ENCODE results near the gene ANXA1. TPM values are rescaled to one million over a fixed set of nuclear protein-coding genes. Genes with fewer than 3 reads are reported as not detected.

Gene ANXA1
- total RNA-seq, 2 donors from 2014 or later = 21.8 to 34.1 TPM

GRCh38 chr9:73133921-73134407 is 17.7 kb upstream of the ANXA1 start:
- peak; percentile 64 for ATAC-seq
- no peak for DNase-seq
- intact Hi-C loops (cut with DNase I, micrococcal nuclease) = no loop called here

GRCh38 chr9:73135394-73135793 is 16.3 kb upstream of the ANXA1 start:
- ATAC-seq = no peak
- intact Hi-C loops (cut with DNase I, micrococcal nuclease) = no loop called here
- DNase-seq = no peak

- intact Hi-C loops (cut with DNase I, micrococcal nuclease) = no loop called here
- DNase-seq (no peak), ATAC-seq (no peak)
Measured at GRCh38 chr9:73137286-73137899, 14.3 kb upstream of the ANXA1 start.

GRCh38 chr9:73137914-73138313 is 13.8 kb upstream of the ANXA1 start:
- DNase-seq (no peak), ATAC-seq (no peak)
- intact Hi-C loops (cut with DNase I, micrococcal nuclease) = no loop called here

GRCh38 chr9:73138516-73138915 is 13.1 kb upstream of the ANXA1 start:
- ATAC-seq (no peak), DNase-seq (no peak)
- intact Hi-C loops (cut with DNase I, micrococcal nuclease) = no loop called here

- intact Hi-C loops (cut with DNase I, micrococcal nuclease) = no loop called here
- ATAC-seq (no peak), DNase-seq (no peak)
Measured at GRCh38 chr9:73141282-73141681, 10.4 kb upstream of the ANXA1 start.

GRCh38 chr9:73143711-73144328 is 7.8 kb upstream of the ANXA1 start:
- intact Hi-C loops (cut with DNase I, micrococcal nuclease) = no loop called here
- no peak for DNase-seq
- ATAC-seq = no peak

- intact Hi-C loops (cut with DNase I, micrococcal nuclease) = no loop called here
- ATAC-seq (no peak), DNase-seq (no peak)
Measured at GRCh38 chr9:73146111-73146815, 5.4 kb upstream of the ANXA1 start.

- no peak for ATAC-seq
- intact Hi-C loops (cut with DNase I, micrococcal nuclease) = no loop called here
- DNase-seq = no peak
Measured at GRCh38 chr9:73148447-73148937, 3.2 kb upstream of the ANXA1 start.

GRCh38 chr9:73149371-73150067 is 2.1 kb upstream of the ANXA1 start:
- ATAC-seq (peak; percentile 44), DNase-seq (no peak)
- intact Hi-C loops (cut with DNase I, micrococcal nuclease) = no loop called here

GRCh38 chr9:73152543-73152844 is 829 bp downstream of the ANXA1 start:
- ATAC-seq (no peak), DNase-seq (no peak)
- intact Hi-C loops (cut with DNase I, micrococcal nuclease) = no loop called here

- no peak for ATAC-seq
- intact Hi-C loops (cut with DNase I, micrococcal nuclease) = no loop called here
- no peak for DNase-seq
Measured at GRCh38 chr9:73152953-73153352, 1.3 kb downstream of the ANXA1 start.

GRCh38 chr9:73153793-73154227 is 2.1 kb downstream of the ANXA1 start:
- intact Hi-C loops (cut with DNase I, micrococcal nuclease) = no loop called here
- ATAC-seq (no peak), DNase-seq (no peak)

GRCh38 chr9:73154271-73154670 is 2.6 kb downstream of the ANXA1 start:
- intact Hi-C loops (cut with DNase I, micrococcal nuclease) = no loop called here
- DNase-seq = no peak
- no peak for ATAC-seq

- DNase-seq (no peak), ATAC-seq (no peak)
- intact Hi-C loops (cut with DNase I, micrococcal nuclease) = no loop called here
Measured at GRCh38 chr9:73154722-73155121, 3.1 kb downstream of the ANXA1 start.

GRCh38 chr9:73155377-73155776 is 3.7 kb downstream of the ANXA1 start:
- intact Hi-C loops (cut with DNase I, micrococcal nuclease) = no loop called here

GRCh38 chr9:73155968-73156864 is 4.6 kb downstream of the ANXA1 start:
- intact Hi-C loops (cut with DNase I, micrococcal nuclease) = no loop called here
- ATAC-seq (no peak), DNase-seq (no peak)

More at GRCh38 chr9:73155377-73155776, 3.7 kb downstream of the ANXA1 start:
- DNase-seq (no peak), ATAC-seq (no peak)

GRCh38 chr9:73156865-73157187 is 5.2 kb downstream of the ANXA1 start:
- ATAC-seq = no peak

GRCh38 chr9:73157811-73158210 is 6.1 kb downstream of the ANXA1 start:
- intact Hi-C loops (cut with DNase I, micrococcal nuclease) = no loop called here

More at GRCh38 chr9:73156865-73157187, 5.2 kb downstream of the ANXA1 start:
- intact Hi-C loops (cut with DNase I, micrococcal nuclease) = no loop called here
- DNase-seq = no peak

More at GRCh38 chr9:73157811-73158210, 6.1 kb downstream of the ANXA1 start:
- no peak for ATAC-seq
- DNase-seq = no peak
